IMR-90 (cell line): ENCODE data around the gene HIGD1C.

Experiments used
- BHLHE40 ChIP-seq: fragments of 150-350 bp; IDR thresholded peaks from 2 replicates; pipeline ENCODE4 v1.6.1; 2016; ENCODE audit warnings: mild to moderate bottlenecking, low read depth, low read length
- CEBPB ChIP-seq: IDR thresholded peaks from 2 replicates; pipeline ENCODE4 v1.6.1; 2012; ENCODE audit warnings: low read depth, low read length, improper control_type of control experiment
- CHD1 ChIP-seq: IDR thresholded peaks from 2 replicates; pipeline ENCODE4 v1.6.1; 2012; ENCODE audit warnings: low read depth, low read length, improper control_type of control experiment
- FOS ChIP-seq: fragments of 150-350 bp; IDR thresholded peaks from 2 replicates; pipeline ENCODE4 v1.6.1; 2016; ENCODE audit warnings: low read depth, low read length
- MAFK ChIP-seq: IDR thresholded peaks from 2 replicates; pipeline ENCODE4 v1.6.1; 2012; ENCODE audit warnings: low read depth, low read length, improper control_type of control experiment
- MAZ ChIP-seq: IDR thresholded peaks from 2 replicates; pipeline ENCODE4 v1.6.1; 2012; ENCODE audit warnings: low read depth, mild to moderate bottlenecking, low read length, improper control_type of control experiment, moderate library complexity, borderline replicate concordance
- MXI1 ChIP-seq: IDR thresholded peaks from 2 replicates; pipeline ENCODE4 v1.6.1; 2012; ENCODE audit warnings: low read depth, mild to moderate bottlenecking, low read length, moderate library complexity, borderline replicate concordance
- POLR2A ChIP-seq: IDR thresholded peaks from 2 replicates; pipeline ENCODE4 v1.6.1; 2012; ENCODE audit warnings: mild to moderate bottlenecking, low read depth, low read length
- RAD21 ChIP-seq: IDR thresholded peaks from 2 replicates; pipeline ENCODE4 v1.6.1; 2012; ENCODE audit warnings: low read length, improper control_type of control experiment
- RFX5 ChIP-seq: IDR thresholded peaks from 2 replicates; pipeline ENCODE4 v1.8.0; 2012; ENCODE audit warnings: low read depth, mild to moderate bottlenecking, low read length, moderate library complexity
- SMC3 ChIP-seq: fragments of 150-350 bp; IDR thresholded peaks from 2 replicates; pipeline ENCODE4 v1.6.1; 2016; ENCODE audit warnings: low read depth, mild to moderate bottlenecking, antibody characterized with exemption, low read length, moderate library complexity
- TF ChIP-seq, protein P1 (sequence below): conservative IDR thresholded peaks from 2 replicates; pipeline ENCODE4 v1.5.1; 2012; ENCODE audit warnings: mild to moderate bottlenecking, low read depth, low read length, improper control_type of control experiment
- TF ChIP-seq, protein P2 (sequence below): fragments of 150-350 bp; IDR thresholded peaks from 2 replicates; pipeline ENCODE4 v1.6.1; 2017; ENCODE audit warnings: mild to moderate bottlenecking, antibody characterized with exemption, low read length, low read depth

DNA sequence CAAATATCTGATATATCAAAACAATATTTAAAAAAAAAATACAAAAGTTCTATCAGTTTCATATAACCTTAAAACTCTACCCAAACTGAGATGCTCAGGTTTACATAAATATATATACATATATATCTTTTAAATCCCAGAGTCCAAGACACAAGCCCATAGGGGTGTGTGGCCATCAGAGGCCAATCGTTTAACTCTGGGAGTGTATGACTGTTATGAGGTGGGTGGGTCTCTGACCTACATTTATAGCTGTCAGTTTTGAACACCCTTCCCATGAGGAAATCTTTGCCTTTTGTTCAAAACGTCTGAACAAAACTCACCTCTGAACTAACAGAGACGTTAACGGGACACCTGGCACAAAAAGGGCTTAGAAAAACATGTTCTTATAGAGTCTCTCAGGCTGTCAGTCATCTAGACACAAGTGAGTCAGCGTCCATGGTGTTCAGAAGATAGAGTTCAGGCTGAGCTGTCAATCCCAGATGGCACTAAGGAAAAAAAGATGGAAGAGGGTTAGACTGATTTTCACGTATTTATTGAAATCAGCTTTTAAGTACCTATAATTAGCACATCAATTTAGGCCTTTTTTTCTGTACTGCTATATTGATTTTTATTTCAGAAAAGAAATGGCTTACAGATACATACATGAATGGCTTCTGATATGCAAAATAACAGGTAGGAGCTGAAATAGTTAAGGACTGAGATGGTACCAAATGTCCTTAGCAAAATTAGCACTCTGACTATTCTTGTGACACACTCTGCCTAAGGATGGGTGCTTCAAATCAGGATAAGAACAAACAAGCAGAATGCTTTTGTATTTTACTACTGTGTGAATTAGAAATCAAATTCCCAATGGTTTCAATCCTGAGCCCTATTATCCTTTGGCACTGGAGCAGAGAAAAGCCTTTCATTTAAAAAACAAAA lies 29.2 kb downstream of the HIGD1C start:
- TF ChIP-seq RFX5 = no peak
- TF ChIP-seq, protein P1, sequence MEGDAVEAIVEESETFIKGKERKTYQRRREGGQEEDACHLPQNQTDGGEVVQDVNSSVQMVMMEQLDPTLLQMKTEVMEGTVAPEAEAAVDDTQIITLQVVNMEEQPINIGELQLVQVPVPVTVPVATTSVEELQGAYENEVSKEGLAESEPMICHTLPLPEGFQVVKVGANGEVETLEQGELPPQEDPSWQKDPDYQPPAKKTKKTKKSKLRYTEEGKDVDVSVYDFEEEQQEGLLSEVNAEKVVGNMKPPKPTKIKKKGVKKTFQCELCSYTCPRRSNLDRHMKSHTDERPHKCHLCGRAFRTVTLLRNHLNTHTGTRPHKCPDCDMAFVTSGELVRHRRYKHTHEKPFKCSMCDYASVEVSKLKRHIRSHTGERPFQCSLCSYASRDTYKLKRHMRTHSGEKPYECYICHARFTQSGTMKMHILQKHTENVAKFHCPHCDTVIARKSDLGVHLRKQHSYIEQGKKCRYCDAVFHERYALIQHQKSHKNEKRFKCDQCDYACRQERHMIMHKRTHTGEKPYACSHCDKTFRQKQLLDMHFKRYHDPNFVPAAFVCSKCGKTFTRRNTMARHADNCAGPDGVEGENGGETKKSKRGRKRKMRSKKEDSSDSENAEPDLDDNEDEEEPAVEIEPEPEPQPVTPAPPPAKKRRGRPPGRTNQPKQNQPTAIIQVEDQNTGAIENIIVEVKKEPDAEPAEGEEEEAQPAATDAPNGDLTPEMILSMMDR = no peak
- TF ChIP-seq, protein P2, sequence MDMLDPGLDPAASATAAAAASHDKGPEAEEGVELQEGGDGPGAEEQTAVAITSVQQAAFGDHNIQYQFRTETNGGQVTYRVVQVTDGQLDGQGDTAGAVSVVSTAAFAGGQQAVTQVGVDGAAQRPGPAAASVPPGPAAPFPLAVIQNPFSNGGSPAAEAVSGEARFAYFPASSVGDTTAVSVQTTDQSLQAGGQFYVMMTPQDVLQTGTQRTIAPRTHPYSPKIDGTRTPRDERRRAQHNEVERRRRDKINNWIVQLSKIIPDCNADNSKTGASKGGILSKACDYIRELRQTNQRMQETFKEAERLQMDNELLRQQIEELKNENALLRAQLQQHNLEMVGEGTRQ = no peak
- TF ChIP-seq RAD21 = no peak
- TF ChIP-seq MXI1 = no peak
- no peak for TF ChIP-seq CEBPB
- no peak for TF ChIP-seq POLR2A
- TF ChIP-seq MAZ = no peak
- TF ChIP-seq MAFK = no peak
- TF ChIP-seq FOS = no peak
- no peak for TF ChIP-seq SMC3
- TF ChIP-seq BHLHE40 = no peak
- no peak for TF ChIP-seq CHD1
